K562 (cell line): ENCODE data around the gene ABCA8. TPM values are rescaled to one million over a fixed set of nuclear protein-coding genes. Genes with fewer than 3 reads are reported as not detected.
"Not testable (repeated sequence)": the region's sequence is repeated elsewhere in the genome, so short reads cannot be mapped to it uniquely, and the experiment has no call there.

ENCODE experiments used
- ATAC-seq: fragments of 200-7000 bp; cut with Tn5 transposase; 3 replicates; pipeline ENCODE4 v1.9.1; 2020; ENCODE audit warnings: moderate library complexity
- BruUV-seq: library from RNA; stranded (reverse); fragments of 400-500 nt; replicated peaks from 2 replicates; lab custom pipeline; 2021; lab: Mats Ljungman, UMichigan
- CTCF ChIA-PET: fragments of 300-600 bp; formaldehyde crosslinking; extraction: SDS; loops from one replicate; lab custom pipeline; 2021; ENCODE audit warnings: low intra/inter-chr PET ratio; lab: Yijun Ruan, JAX
- POLR2A ChIA-PET: fragments of 300-600, 350-650 bp; sonication (Branson Sonifier 250); formaldehyde crosslinking; extraction: SDS; loops from one replicate; lab custom pipeline; 2021; ENCODE audit warnings: antibody characterized with exemption, inconsistent platforms; lab: Yijun Ruan, JAX
- DNase-seq, 4 experiments: peaks; one replicate each; pipeline versions ENCODE4 v3.0.0 to v3.0.0-alpha.2; 2011 to 2018; ENCODE audit warnings: low spot score in 3 of 4, mixed read lengths in 3 of 4; ENCODE audit errors: extremely low read depth in 1 of 4
- FAIRE-seq: peaks from 2 replicates; lab custom pipeline; 2011; peaks lifted over from hg19 to GRCh38; lab: Jason Lieb, UNC
- H2AFZ ChIP-seq: 2 replicates; pipeline ENCODE4 v1.6.0; 2011; ENCODE audit warnings: low read depth, low read length, control low read depth, inconsistent platforms
- H3K27ac ChIP-seq: fragments of 200-600 bp; 3 replicates; pipeline ENCODE4 v1.8.0; 2011; ENCODE audit warnings: low read depth, mild to moderate bottlenecking, control low read depth, inconsistent platforms, low read length, moderate library complexity, mixed read lengths; ENCODE audit errors: extremely low read depth
- H3K27me3 ChIP-seq, 2 experiments: fragments of 300-600 bp in 1 of 2; 2 replicates in 1 of 2; 3 replicates in 1 of 2; pipeline versions ENCODE4 v1.6.0 to v1.8.0; 2011; ENCODE audit warnings: inconsistent platforms in 2 of 2, low read length in 2 of 2, mild to moderate bottlenecking in 1 of 2, mixed read lengths in 1 of 2, moderate library complexity in 1 of 2; ENCODE audit not compliant: control insufficient read depth in 2 of 2, insufficient read depth in 2 of 2
- H3K36me3 ChIP-seq: fragments of 300-600 bp; 3 replicates; pipeline ENCODE4 v1.8.0; 2011; ENCODE audit warnings: mild to moderate bottlenecking, low read length, inconsistent platforms; ENCODE audit not compliant: control insufficient read depth, insufficient read depth
- H3K4me1 ChIP-seq, 2 experiments: fragments of 200-600 bp in 1 of 2; replicated peaks in 1 of 2; 2 replicates in 1 of 2; 3 replicates in 1 of 2; pipeline versions ENCODE4 v1.5.1 to v1.8.0; 2011; ENCODE audit warnings: inconsistent platforms in 2 of 2, low read length in 2 of 2, mild to moderate bottlenecking in 1 of 2, mixed read lengths in 1 of 2, moderate library complexity in 1 of 2; ENCODE audit not compliant: control insufficient read depth in 2 of 2, insufficient read depth in 2 of 2
- H3K4me2 ChIP-seq: 2 replicates; pipeline ENCODE4 v1.6.1; 2011; ENCODE audit warnings: low read length, control low read depth, inconsistent platforms, mixed read lengths; ENCODE audit not compliant: insufficient read depth
- H3K4me3 ChIP-seq: fragments of 200-600 bp; sonication (generic), shearing (Covaris generic); 2 replicates; pipeline ENCODE4 v1.5.1; 2016; ENCODE audit warnings: control low read depth, inconsistent platforms
- H3K79me2 ChIP-seq: fragments of 200-600 bp; 3 replicates; pipeline ENCODE4 v1.8.0; 2011; ENCODE audit warnings: low read length, inconsistent platforms; ENCODE audit not compliant: control insufficient read depth, insufficient read depth
- H3K9ac ChIP-seq, 2 experiments: 2 replicates each; pipeline versions ENCODE4 v1.6.0 to v1.6.1; 2011; ENCODE audit warnings: low read depth in 2 of 2, low read length in 2 of 2, control low read depth in 1 of 2, inconsistent platforms in 1 of 2, mild to moderate bottlenecking in 1 of 2, mixed read lengths in 1 of 2; ENCODE audit not compliant: insufficient read depth in 1 of 2
- H3K9me1 ChIP-seq: one replicate; pipeline ENCODE4 v1.6.0; 2011; ENCODE audit warnings: inconsistent platforms, mild to moderate bottlenecking, low read length, moderate library complexity; ENCODE audit not compliant: control insufficient read depth, insufficient read depth
- H3K9me3 ChIP-seq: replicated peaks from 2 replicates; pipeline ENCODE4 v1.5.1; 2011; ENCODE audit warnings: low read depth, low read length, inconsistent platforms; ENCODE audit not compliant: control insufficient read depth, insufficient read depth
- H4K20me1 ChIP-seq: replicated peaks from 2 replicates; pipeline ENCODE4 v1.6.1; 2011; ENCODE audit warnings: low read length, inconsistent platforms, mixed read lengths; ENCODE audit not compliant: control insufficient read depth, insufficient read depth
- ATF1 ChIP-seq, 2 experiments: fragments of 450-650 bp in 1 of 2; IDR thresholded peaks; 2 replicates each; pipeline ENCODE4 v1.6.1; 2016; ENCODE audit warnings: missing compliant biosample characterization in 1 of 2, missing genetic modification characterization in 1 of 2
- BCOR ChIP-seq: fragments of 450-650 bp; IDR thresholded peaks from 2 replicates; pipeline ENCODE4 v1.6.1; 2016
- C11orf30 ChIP-seq: fragments of 450-650 bp; IDR thresholded peaks from 2 replicates; pipeline ENCODE4 v1.6.1; 2016; ENCODE audit warnings: low read depth, mild to moderate bottlenecking
- CREM ChIP-seq: IDR thresholded peaks from 2 replicates; pipeline ENCODE4 v1.6.1; 2014; ENCODE audit warnings: antibody characterized with exemption, low read depth
- E2F6 ChIP-seq, 2 experiments: IDR thresholded peaks; 2 replicates each; pipeline ENCODE4 v1.6.1; 2011; ENCODE audit warnings: borderline replicate concordance in 1 of 2, control low read depth in 1 of 2, low read depth in 1 of 2, low read length in 1 of 2, mild to moderate bottlenecking in 1 of 2, mixed read lengths in 1 of 2, moderate library complexity in 1 of 2; ENCODE audit not compliant: insufficient read depth in 1 of 2, insufficient read length in 1 of 2, poor library complexity in 1 of 2, severe bottlenecking in 1 of 2; ENCODE audit errors: extremely low read depth in 1 of 2
- ETS1 ChIP-seq: conservative IDR thresholded peaks from 2 replicates; pipeline ENCODE4 v1.6.1; 2011; ENCODE audit warnings: low read depth, mild to moderate bottlenecking, low read length; ENCODE audit not compliant: control insufficient read depth
- HCFC1 ChIP-seq: IDR thresholded peaks from 2 replicates; pipeline ENCODE4 v1.6.1; 2012; ENCODE audit warnings: low read depth, low read length, improper control_type of control experiment
- HNRNPL ChIP-seq: fragments of 200-400 bp; formaldehyde crosslinking; IDR thresholded peaks from 2 replicates; pipeline ENCODE4 v1.6.1; 2017; ENCODE audit warnings: low read depth, mild to moderate bottlenecking, low read length
- MEIS2 ChIP-seq: fragments of 450-650 bp; IDR thresholded peaks from 2 replicates; pipeline ENCODE4 v1.6.1; 2014; ENCODE audit warnings: mild to moderate bottlenecking; ENCODE audit not compliant: partially characterized antibody
- NR3C1 ChIP-seq: sonication (generic); formaldehyde crosslinking; IDR thresholded peaks from 2 replicates; pipeline ENCODE4 v1.8.1; 2022; ENCODE audit warnings: missing genetic modification reagents
- RBM25 ChIP-seq: fragments of 200-400 bp; formaldehyde crosslinking; IDR thresholded peaks from 2 replicates; pipeline ENCODE4 v1.6.1; 2018; ENCODE audit warnings: low read length, low read depth, moderate library complexity; ENCODE audit not compliant: severe bottlenecking
- SETDB1 ChIP-seq: IDR thresholded peaks from one replicate; pipeline ENCODE4 v1.6.1; 2012; ENCODE audit warnings: low read length, control low read depth, inconsistent platforms
- ZKSCAN1 ChIP-seq: fragments of 150-350 bp; IDR thresholded peaks from 2 replicates; pipeline ENCODE4 v1.6.1; 2016; ENCODE audit warnings: low read depth, low read length
- ZNF146 ChIP-seq: IDR thresholded peaks from one replicate; pipeline ENCODE4 v1.6.1; 2018; ENCODE audit warnings: missing compliant biosample characterization; ENCODE audit not compliant: unreplicated experiment
- ZNF316 ChIP-seq: fragments of 450-650 bp; IDR thresholded peaks from 2 replicates; pipeline ENCODE4 v1.6.1; 2016
- WGBS: fragments of 100-300 bp; shearing (Covaris generic); methylation state at CpG from one replicate; pipeline ENCODE4 v1.1.6; 2016; ENCODE audit warnings: low coverage, mixed read lengths; ENCODE audit not compliant: insufficient coverage; ENCODE audit errors: missing lambda C conversion rate; 5-methylcytosine and 5-hydroxymethylcytosine counted together
- in situ Hi-C: fragments of 300-500 bp; cut with MboI; formaldehyde crosslinking; loops from 4 replicates; pipeline ENCODE4 v1.15.0; 2018; ENCODE audit warnings: inconsistent platforms, mixed read lengths
- intact Hi-C: fragments of 100-400 bp; cut with micrococcal nuclease; formaldehyde crosslinking; loops from 2 replicates; pipeline ENCODE4 v1.14.2; 2022
- polyA plus RNA-seq, 8 experiments: library from polyadenylated mRNA; depleted of rRNA in 4 of 8; stranded (reverse) in 5 of 8; unstranded in 3 of 8; fragments of >200 nt; fragmentation: Nextera tagmentation in 2 of 8; fragmentation: Illumina TruSeq in 1 of 8; extraction: Ambion mirVana in 2 of 8; extraction: Trizol in 1 of 8; gene quantifications; 2 replicates each; pipeline versions ENCODE4 v1.2.1 to v1.2.3, GENCODE V29; 2011 to 2014; ENCODE audit warnings: inconsistent platforms in 1 of 8, missing spikeins in 1 of 8
- total RNA-seq, 7 experiments: library from RNA; depleted of rRNA in 6 of 7; stranded (reverse); fragments of >200 nt in 6 of 7; fragmentation: Illumina TruSeq in 2 of 7; extraction: Trizol in 2 of 7; gene quantifications; 2 replicates each; pipeline versions ENCODE4 v1.2.1 to v1.2.3, GENCODE V29; 2011 to 2021; ENCODE audit warnings: low replicate concordance in 1 of 7

ABCA8 gene
- total and polyA plus RNA-seq, 9 of the 15 experiments (the other 6 are each of a cell fraction or from before 2014, with no cell fraction given): 1.8 to 13.2 (median 12.0) TPM

GRCh38 chr17:68943812-68944182 is 11.4 kb downstream of the ABCA8 start:
- H3K4me2 ChIP-seq, FAIRE-seq, H3K4me1 ChIP-seq, ATAC-seq, intact Hi-C loops, H3K79me2 ChIP-seq, H3K4me3 ChIP-seq, H4K20me1 ChIP-seq, H3K36me3 ChIP-seq, H3K9me3 ChIP-seq, in situ Hi-C loops, CTCF ChIA-PET, H2AFZ ChIP-seq, POLR2A ChIA-PET, H3K27me3 ChIP-seq, BruUV-seq, H3K27ac ChIP-seq, DNase-seq, H3K9me1 ChIP-seq, H3K9ac ChIP-seq: not testable (repeated sequence)
- TF ChIP-seq ZNF146 (CRISPR knock-in tag) (peak; percentile 97), RBM25 (peak; percentile 19), BCOR (peak; percentile 43; the same call in 1 of the 2 replicates)
- WGBS: 34% methylated on average over 2 of the region's 2 CpGs

DNA sequence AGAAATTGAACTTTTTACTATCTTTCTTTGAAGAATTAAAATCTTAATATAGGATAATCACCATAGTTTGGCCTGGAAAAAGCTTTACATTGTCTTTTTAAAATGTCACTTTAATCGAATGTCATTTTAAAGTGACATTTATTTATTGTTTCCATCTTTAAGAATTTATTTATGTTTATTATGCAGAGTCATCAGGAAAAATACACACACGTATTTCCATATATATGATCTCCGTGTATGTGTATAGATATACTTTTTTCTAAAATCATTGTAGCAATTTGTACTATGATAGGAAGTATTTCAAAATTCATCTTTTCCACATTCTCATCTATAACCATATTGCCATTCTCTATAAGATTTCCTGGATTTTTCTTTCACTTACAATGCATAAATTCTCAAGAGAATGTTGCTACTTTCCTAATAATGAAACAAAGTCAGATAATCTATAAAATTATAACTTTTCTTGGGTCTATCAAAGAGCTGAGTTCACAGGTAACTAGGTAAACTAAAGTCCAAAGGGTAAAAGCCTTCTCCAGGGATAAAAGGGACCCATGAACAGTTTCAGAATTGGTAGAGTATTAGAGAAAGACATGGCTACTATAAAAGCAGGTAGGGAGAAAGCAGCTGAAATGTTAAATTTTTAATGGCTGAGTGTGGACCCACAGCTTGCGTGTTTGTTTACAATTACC is 11.9 kb downstream of the ABCA8 start:
- H3K4me2 ChIP-seq: no peak overlapping the region
- ATAC-seq (no peak), DNase-seq (no peak), FAIRE-seq (no peak)
- H3K4me1 ChIP-seq: no peaks in the 10 kb centered on the region
- H3K36me3 ChIP-seq: no peaks in the 10 kb centered on the region
- no peaks in the 10 kb centered on the region for H3K9me3 ChIP-seq
- no peaks in the 10 kb centered on the region for H3K9me1 ChIP-seq
- H3K9ac ChIP-seq: no peak overlapping the region
- WGBS: 40% methylated on average over 4 of the region's 4 CpGs
- ChIA-PET POLR2A (no interaction called here), CTCF (no interaction called here)
- no peak overlapping the region for H3K4me3 ChIP-seq
- H4K20me1 ChIP-seq: no peaks in the 10 kb centered on the region
- intact Hi-C loops (no loop called here), in situ Hi-C loops (no loop called here)
- H3K27ac ChIP-seq: no peak overlapping the region
- H3K27me3 ChIP-seq: no peaks in the 10 kb centered on the region
- H3K79me2 ChIP-seq: no peaks in the 10 kb centered on the region
- no peak overlapping the region for H2AFZ ChIP-seq
- BruUV-seq: no TSS peak
- no peak for TF ChIP-seq CREM
- TF ChIP-seq C11orf30: peak; percentile 36; the same call in 1 of the 2 replicates
- no peak for TF ChIP-seq NR3C1 (CRISPR knock-in tag)
- no peak for TF ChIP-seq E2F6 (IDR thresholded peaks at IDR 0.05; ENCODE audit: borderline replicate concordance in 1 of 2, extremely low read depth in 1 of 2, insufficient read depth in 1 of 2, insufficient read length in 1 of 2, low read depth in 1 of 2, low read length in 1 of 2, poor library complexity in 1 of 2, severe bottlenecking in 1 of 2)
- no peak for TF ChIP-seq ZKSCAN1
- no peak for TF ChIP-seq SETDB1
- peak; percentile 78 for TF ChIP-seq ZNF316
- no peak for TF ChIP-seq MEIS2
- no peak for TF ChIP-seq ATF1 (CRISPR knock-in tag; IDR thresholded peaks at IDR 0.05)
- TF ChIP-seq ATF1 (tag; IDR thresholded peaks at IDR 0.05): no peak
- TF ChIP-seq HNRNPL: no peak
- no peak for TF ChIP-seq HCFC1
- no peak for TF ChIP-seq ETS1
